BLaER1 (cell line): ENCODE data around the gene CLDN15.

Experiments used
- H3K27ac ChIP-seq: shearing (Covaris generic); formaldehyde crosslinking; 2 replicates; pipeline ENCODE4 v1.8.1; 2022
- H3K27me3 ChIP-seq: shearing (Covaris generic); formaldehyde crosslinking; 2 replicates; pipeline ENCODE4 v1.8.1; 2022
- H3K36me3 ChIP-seq: shearing (Covaris generic); formaldehyde crosslinking; 2 replicates; pipeline ENCODE4 v1.8.1; 2022
- H3K4me1 ChIP-seq: shearing (Covaris generic); formaldehyde crosslinking; 2 replicates; pipeline ENCODE4 v1.8.1; 2022
- H3K4me2 ChIP-seq: shearing (Covaris generic); formaldehyde crosslinking; 2 replicates; pipeline ENCODE4 v1.8.1; 2022
- H3K4me3 ChIP-seq: shearing (Covaris generic); formaldehyde crosslinking; 2 replicates; pipeline ENCODE4 v1.8.1; 2022
- H3K9ac ChIP-seq: shearing (Covaris generic); formaldehyde crosslinking; 2 replicates; pipeline ENCODE4 v1.8.1; 2022
- H3K9me3 ChIP-seq: shearing (Covaris generic); formaldehyde crosslinking; 2 replicates; pipeline ENCODE4 v1.8.1; 2022
- H4K20me1 ChIP-seq: shearing (Covaris generic); formaldehyde crosslinking; 2 replicates; pipeline ENCODE4 v1.8.1; 2022
- Cebpa-rat ChIP-seq: shearing (Covaris generic); IDR thresholded peaks from 2 replicates; pipeline ENCODE4 v1.8.1; 2022

Gene CLDN15

GRCh38 chr7:101185258-101185839 is 52.3 kb downstream of the CLDN15 start:
- H3K4me1 ChIP-seq, result peaks cover 2% of the 10 kb centered on the region; the same call in 1 of the 2 replicates
- no peak for TF ChIP-seq Cebpa-rat
- no peaks in the 10 kb centered on the region for H4K20me1 ChIP-seq
- H3K9me3 ChIP-seq, result no peaks in the 10 kb centered on the region
- no peaks in the 10 kb centered on the region for H3K36me3 ChIP-seq
- no peak overlapping the region for H3K4me2 ChIP-seq
- peaks cover 23% of the 10 kb centered on the region for H3K27me3 ChIP-seq
- H3K9ac ChIP-seq, result no peak overlapping the region
- no peak overlapping the region for H3K4me3 ChIP-seq
- no peak overlapping the region for H3K27ac ChIP-seq
